H9 (cell line): ENCODE measurements around the gene PAK5. TPM values are rescaled to one million over a fixed set of nuclear protein-coding genes. Genes with fewer than 3 reads are reported as not detected.
A peak's percentile ranks its signal among the peaks of the same experiment; 100 is the strongest.

ENCODE experiments used
- DNase-seq: peaks from one replicate; pipeline ENCODE4 v3.0.0-alpha.2; 2017
- H2AFZ ChIP-seq: one replicate; pipeline ENCODE4 v1.6.1; 2013; ENCODE audit warnings: mild to moderate bottlenecking, low read length, control low read depth, moderate library complexity
- H2AK5ac ChIP-seq: 2 replicates; pipeline ENCODE4 v1.6.1; 2013; ENCODE audit warnings: low read length, control low read depth, mixed read lengths; ENCODE audit not compliant: insufficient read length
- H2BK120ac ChIP-seq: one replicate; pipeline ENCODE4 v1.6.1; 2013; ENCODE audit warnings: low read depth, mild to moderate bottlenecking, low read length, control low read depth, inconsistent platforms; ENCODE audit not compliant: poor library complexity, severe bottlenecking
- H2BK12ac ChIP-seq: 2 replicates; pipeline ENCODE4 v1.6.1; 2013; ENCODE audit warnings: low read length, control low read depth, mixed read lengths, low read depth; ENCODE audit not compliant: insufficient read length
- H2BK15ac ChIP-seq: 2 replicates; pipeline ENCODE4 v1.6.1; 2013; ENCODE audit warnings: low read depth, low read length, control low read depth
- H2BK20ac ChIP-seq: one replicate; pipeline ENCODE4 v1.6.1; 2013; ENCODE audit warnings: low read depth, mild to moderate bottlenecking, low read length, control low read depth, inconsistent platforms; ENCODE audit not compliant: poor library complexity, severe bottlenecking
- H2BK5ac ChIP-seq: 2 replicates; pipeline ENCODE4 v1.6.1; 2013; ENCODE audit warnings: low read length, control low read depth, mixed read lengths; ENCODE audit not compliant: insufficient read length
- H3K14ac ChIP-seq: 2 replicates; pipeline ENCODE4 v1.6.1; 2013; ENCODE audit warnings: low read length, control low read depth; ENCODE audit not compliant: insufficient read depth
- H3K18ac ChIP-seq: 2 replicates; pipeline ENCODE4 v1.6.1; 2013; ENCODE audit warnings: low read depth, mild to moderate bottlenecking, mixed read lengths, low read length, control low read depth; ENCODE audit not compliant: insufficient read length
- H3K23ac ChIP-seq: 2 replicates; pipeline ENCODE4 v1.6.1; 2013; ENCODE audit warnings: low read length, control low read depth, mixed read lengths, low read depth; ENCODE audit not compliant: insufficient read length
- H3K23me2 ChIP-seq: 2 replicates; pipeline ENCODE4 v1.6.1; 2013; ENCODE audit warnings: low read depth, mild to moderate bottlenecking, mixed read lengths, low read length, control low read depth; ENCODE audit not compliant: insufficient read length, poor library complexity, severe bottlenecking
- H3K27ac ChIP-seq: 2 replicates; pipeline ENCODE4 v1.5.1; 2013; ENCODE audit warnings: low read length, control low read depth, mixed read lengths, low read depth; ENCODE audit not compliant: insufficient read length
- H3K27me3 ChIP-seq: 2 replicates; pipeline ENCODE4 v1.6.1; 2013; ENCODE audit warnings: low read length, control low read depth, inconsistent platforms; ENCODE audit not compliant: insufficient read depth
- H3K4ac ChIP-seq: 2 replicates; pipeline ENCODE4 v1.6.1; 2013; ENCODE audit warnings: low read depth, mild to moderate bottlenecking, control low read depth, inconsistent platforms, low read length, moderate library complexity
- H3K4me1 ChIP-seq: 2 replicates; pipeline ENCODE4 v1.6.1; 2013; ENCODE audit warnings: low read length, control low read depth, inconsistent platforms; ENCODE audit not compliant: insufficient read depth
- H3K4me2 ChIP-seq: 2 replicates; pipeline ENCODE4 v1.6.1; 2013; ENCODE audit warnings: low read length, control low read depth, mixed read lengths; ENCODE audit not compliant: insufficient read length, insufficient read depth
- H3K56ac ChIP-seq: 2 replicates; pipeline ENCODE4 v1.6.1; 2013; ENCODE audit warnings: low read depth, mild to moderate bottlenecking, mixed read lengths, low read length, control low read depth; ENCODE audit not compliant: insufficient read length
- H3K79me1 ChIP-seq: 2 replicates; pipeline ENCODE4 v1.6.1; 2013; ENCODE audit warnings: low read depth, mild to moderate bottlenecking, moderate library complexity, low read length, control low read depth, inconsistent platforms; ENCODE audit not compliant: insufficient read depth, poor library complexity, severe bottlenecking
- H3K79me2 ChIP-seq: 2 replicates; pipeline ENCODE4 v1.6.1; 2013; ENCODE audit warnings: low read length, control low read depth, inconsistent platforms; ENCODE audit not compliant: insufficient read depth
- H3K9ac ChIP-seq: 2 replicates; pipeline ENCODE4 v1.6.1; 2013; ENCODE audit warnings: low read length, control low read depth, mixed read lengths; ENCODE audit not compliant: insufficient read length; ENCODE audit errors: extremely low read depth
- H3K9me3 ChIP-seq: one replicate; pipeline ENCODE4 v1.6.1; 2013; ENCODE audit warnings: low read depth, low read length, inconsistent platforms; ENCODE audit not compliant: control insufficient read depth
- H3T11ph ChIP-seq: one replicate; pipeline ENCODE4 v1.6.1; 2013; ENCODE audit warnings: mild to moderate bottlenecking, low read length, control low read depth, inconsistent platforms
- H4K20me1 ChIP-seq: one replicate; pipeline ENCODE4 v1.6.1; 2013; ENCODE audit not compliant: control insufficient read depth, insufficient read length, insufficient read depth
- H4K5ac ChIP-seq: 2 replicates; pipeline ENCODE4 v1.6.1; 2013; ENCODE audit warnings: low read depth, mild to moderate bottlenecking, mixed read lengths, low read length, control low read depth; ENCODE audit not compliant: insufficient read length
- H4K8ac ChIP-seq: replicated peaks from 2 replicates; pipeline ENCODE4 v1.6.1; 2013; ENCODE audit warnings: low read length, control low read depth, mixed read lengths, low read depth; ENCODE audit not compliant: insufficient read length
- H4K91ac ChIP-seq: 2 replicates; pipeline ENCODE4 v1.6.1; 2013; ENCODE audit warnings: low read depth, mild to moderate bottlenecking, moderate library complexity, mixed read lengths, low read length, control low read depth; ENCODE audit not compliant: insufficient read length
- H3K27ac Mint-ChIP-seq, 3 experiments: 2 replicates in 2 of 3; 3 replicates in 1 of 3; pipeline ENCODE4 v1.8.0; 2020 to 2021; ENCODE audit warnings: mixed read lengths in 3 of 3, mild to moderate bottlenecking in 1 of 3, moderate library complexity in 1 of 3
- H3K27me3 Mint-ChIP-seq: 2 replicates; pipeline ENCODE4 v1.8.0; 2021; ENCODE audit warnings: low read depth, mild to moderate bottlenecking, moderate library complexity, mixed read lengths
- H3K36me3 Mint-ChIP-seq, 3 experiments: 2 replicates in 2 of 3; 3 replicates in 1 of 3; pipeline ENCODE4 v1.8.0; 2020 to 2021; ENCODE audit warnings: low read depth in 3 of 3, mixed read lengths in 3 of 3; ENCODE audit not compliant: insufficient read depth in 1 of 3
- H3K4me1 Mint-ChIP-seq, 2 experiments: 2 replicates each; pipeline ENCODE4 v1.8.0; 2020; ENCODE audit warnings: mixed read lengths in 2 of 2
- H3K4me3 Mint-ChIP-seq, 2 experiments: 2 replicates in 1 of 2; 3 replicates in 1 of 2; pipeline ENCODE4 v1.8.0; 2020 to 2021; ENCODE audit warnings: mild to moderate bottlenecking in 2 of 2, mixed read lengths in 2 of 2, moderate library complexity in 1 of 2
- H3K9me3 Mint-ChIP-seq, 2 experiments: 2 replicates in 1 of 2; 3 replicates in 1 of 2; pipeline ENCODE4 v1.8.0; 2020; ENCODE audit warnings: mild to moderate bottlenecking in 2 of 2, mixed read lengths in 2 of 2, moderate library complexity in 1 of 2
- CTCF ChIP-seq: fragments of 200-600 bp; sonication (generic); conservative IDR thresholded peaks from 3 replicates; pipeline ENCODE4 v1.8.0; 2021; ENCODE audit warnings: antibody characterized with exemption, mild to moderate bottlenecking
- WGBS: extraction: QIAGEN DNeasy Blood & Tissue Kit; methylation state at CpG from one replicate; pipeline ENCODE4 v1.1.7; 2013; ENCODE audit warnings: missing lambda C conversion rate, low lambda C conversion rate, mixed read lengths; ENCODE audit not compliant: insufficient read length; ENCODE audit errors: extremely low coverage; 5-methylcytosine and 5-hydroxymethylcytosine counted together
- total RNA-seq: library from RNA; stranded (reverse); gene quantifications from 2 replicates; pipeline ENCODE4 v1.2.1, GENCODE V29; 2021

The PAK5 gene
- total RNA-seq, 1 experiment from 2014 or later, result 0.20 TPM

GRCh38 chr20:9516234-9516871 is 322.5 kb downstream of the PAK5 start:
- Histone ChIP-seq H4K20me1 (no peaks in the 10 kb centered on the region), H4K91ac (no peak overlapping the region), H3K9ac (no peak overlapping the region), H3K23ac (no peak overlapping the region), H3K9me3 (no peaks in the 10 kb centered on the region), H2BK5ac (no peak overlapping the region), H3T11ph (no peak overlapping the region), H3K4me1 (peaks cover 10% of the 10 kb centered on the region), H3K4ac (no peak overlapping the region), H3K79me2 (no peaks in the 10 kb centered on the region), H2BK20ac (no peak overlapping the region), H2BK120ac (no peak overlapping the region), H3K79me1 (no peaks in the 10 kb centered on the region), H3K18ac (no peak overlapping the region), H3K56ac (no peak overlapping the region), H2BK15ac (no peak overlapping the region), H2BK12ac (no peak overlapping the region), H4K8ac (no peak overlapping the region), H2AK5ac (no peak overlapping the region), H2AFZ (no peak overlapping the region), H4K5ac (no peak overlapping the region), H3K14ac (no peak overlapping the region; the same call in 1 of the 2 replicates), H3K27me3 (peaks cover 47% of the 10 kb centered on the region; the same call in 1 of the 2 replicates), H3K23me2 (peaks cover 27% of the 10 kb centered on the region), H3K27ac (no peak overlapping the region), H3K4me2 (peak overlapping the region; percentile 93)
- Mint-ChIP-seq H3K27ac (no peak overlapping the region), H3K4me3 (peak overlapping the region; percentile 58 to 91), H3K27me3 (peaks cover 99% of the 10 kb centered on the region), H3K4me1 (peaks cover 66 to 68% of the 10 kb centered on the region in 2 experiments), H3K36me3 (peaks cover 0 to 2% (median 0%) of the 10 kb centered on the region in 3 experiments; a peak in 2 of 7 replicates), H3K9me3 (peaks cover 0 to 3% of the 10 kb centered on the region in 2 experiments; a peak in 1 of 5 replicates)
- no peak for TF ChIP-seq CTCF
- peak; percentile 60 for DNase-seq
- no CpG with 5 or more reads among the region's 28 CpGs for WGBS
